HepG2 (cell line): ENCODE data around the gene TCN2.

Experiments used
- CEBPB ChIP-seq: IDR thresholded peaks from 2 replicates; pipeline ENCODE4 v1.6.1; 2011; ENCODE audit warnings: low read depth, low read length, improper control_type of control experiment, borderline replicate concordance
- CHCHD3 ChIP-seq: sonication (generic); formaldehyde crosslinking; IDR thresholded peaks from 2 replicates; pipeline ENCODE4 v1.8.0; 2022; ENCODE audit warnings: mild to moderate bottlenecking, missing genetic modification reagents, moderate library complexity
- MTF1 ChIP-seq: sonication (generic); formaldehyde crosslinking; IDR thresholded peaks from 2 replicates; pipeline ENCODE4 v1.5.0; 2020; ENCODE audit warnings: missing genetic modification reagents
- SMC3 ChIP-seq: IDR thresholded peaks from 2 replicates; pipeline ENCODE4 v1.6.1; 2011; ENCODE audit warnings: low read length, improper control_type of control experiment
- TRIM24 ChIP-seq: sonication (generic); formaldehyde crosslinking; IDR thresholded peaks from 2 replicates; pipeline ENCODE4 v1.8.0; 2022; ENCODE audit warnings: mild to moderate bottlenecking, missing genetic modification reagents
- ZNF138 ChIP-seq: sonication (generic); formaldehyde crosslinking; IDR thresholded peaks from 2 replicates; pipeline ENCODE4 v1.5.0; 2020; ENCODE audit warnings: mild to moderate bottlenecking, low read depth, missing genetic modification reagents
- TF ChIP-seq, protein P1 (sequence below): sonication (generic); formaldehyde crosslinking; IDR thresholded peaks from 2 replicates; pipeline ENCODE4 v1.4.0; 2020; ENCODE audit warnings: missing genetic modification reagents
- TF ChIP-seq, protein P2 (sequence below): sonication (generic); formaldehyde crosslinking; IDR thresholded peaks from 2 replicates; pipeline ENCODE4 v1.5.0; 2020; ENCODE audit warnings: mild to moderate bottlenecking, missing genetic modification reagents, moderate library complexity
- TF ChIP-seq, protein P3 (sequence below): sonication (generic); formaldehyde crosslinking; IDR thresholded peaks from 2 replicates; pipeline ENCODE4 v1.4.0; 2020; ENCODE audit warnings: mild to moderate bottlenecking, missing genetic modification reagents
- TF ChIP-seq, protein P4 (sequence below): sonication (generic); formaldehyde crosslinking; IDR thresholded peaks from 2 replicates; pipeline ENCODE4 v1.4.0; 2020; ENCODE audit warnings: missing genetic modification reagents
- TF ChIP-seq, protein P5 (sequence below): sonication (generic); formaldehyde crosslinking; IDR thresholded peaks from 2 replicates; pipeline ENCODE4 v1.4.0; 2020; ENCODE audit warnings: missing genetic modification reagents

DNA sequence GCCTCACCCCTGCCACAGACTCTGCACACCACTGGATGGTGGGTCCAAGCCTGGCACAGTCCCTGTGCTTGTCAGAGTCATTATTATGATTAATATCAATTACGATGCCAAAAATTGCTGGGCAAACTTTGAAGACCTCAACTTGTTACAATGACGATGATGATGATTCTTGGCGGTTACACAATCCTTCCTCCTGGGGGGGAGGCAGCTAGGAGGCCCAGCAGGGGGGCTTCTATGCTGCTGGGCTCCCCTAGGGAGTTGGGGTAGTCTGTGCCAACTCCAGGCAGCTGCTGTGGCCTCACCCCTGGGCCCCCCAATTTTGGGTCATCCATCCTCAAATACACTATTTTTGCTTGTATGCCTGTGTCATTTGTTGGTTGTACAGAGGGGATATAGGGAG lies 40.6 kb downstream of the TCN2 start:
- TF ChIP-seq, protein P1, sequence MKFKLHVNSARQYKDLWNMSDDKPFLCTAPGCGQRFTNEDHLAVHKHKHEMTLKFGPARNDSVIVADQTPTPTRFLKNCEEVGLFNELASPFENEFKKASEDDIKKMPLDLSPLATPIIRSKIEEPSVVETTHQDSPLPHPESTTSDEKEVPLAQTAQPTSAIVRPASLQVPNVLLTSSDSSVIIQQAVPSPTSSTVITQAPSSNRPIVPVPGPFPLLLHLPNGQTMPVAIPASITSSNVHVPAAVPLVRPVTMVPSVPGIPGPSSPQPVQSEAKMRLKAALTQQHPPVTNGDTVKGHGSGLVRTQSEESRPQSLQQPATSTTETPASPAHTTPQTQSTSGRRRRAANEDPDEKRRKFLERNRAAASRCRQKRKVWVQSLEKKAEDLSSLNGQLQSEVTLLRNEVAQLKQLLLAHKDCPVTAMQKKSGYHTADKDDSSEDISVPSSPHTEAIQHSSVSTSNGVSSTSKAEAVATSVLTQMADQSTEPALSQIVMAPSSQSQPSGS (CRISPR knock-in tag), result no peak
- TF ChIP-seq, protein P2, sequence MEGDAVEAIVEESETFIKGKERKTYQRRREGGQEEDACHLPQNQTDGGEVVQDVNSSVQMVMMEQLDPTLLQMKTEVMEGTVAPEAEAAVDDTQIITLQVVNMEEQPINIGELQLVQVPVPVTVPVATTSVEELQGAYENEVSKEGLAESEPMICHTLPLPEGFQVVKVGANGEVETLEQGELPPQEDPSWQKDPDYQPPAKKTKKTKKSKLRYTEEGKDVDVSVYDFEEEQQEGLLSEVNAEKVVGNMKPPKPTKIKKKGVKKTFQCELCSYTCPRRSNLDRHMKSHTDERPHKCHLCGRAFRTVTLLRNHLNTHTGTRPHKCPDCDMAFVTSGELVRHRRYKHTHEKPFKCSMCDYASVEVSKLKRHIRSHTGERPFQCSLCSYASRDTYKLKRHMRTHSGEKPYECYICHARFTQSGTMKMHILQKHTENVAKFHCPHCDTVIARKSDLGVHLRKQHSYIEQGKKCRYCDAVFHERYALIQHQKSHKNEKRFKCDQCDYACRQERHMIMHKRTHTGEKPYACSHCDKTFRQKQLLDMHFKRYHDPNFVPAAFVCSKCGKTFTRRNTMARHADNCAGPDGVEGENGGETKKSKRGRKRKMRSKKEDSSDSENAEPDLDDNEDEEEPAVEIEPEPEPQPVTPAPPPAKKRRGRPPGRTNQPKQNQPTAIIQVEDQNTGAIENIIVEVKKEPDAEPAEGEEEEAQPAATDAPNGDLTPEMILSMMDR (CRISPR knock-in tag), result no peak
- TF ChIP-seq CEBPB, result peak; percentile 5; the same call in 1 of the 2 replicates
- no peak for TF ChIP-seq ZNF138 (CRISPR knock-in tag)
- no peak for TF ChIP-seq CHCHD3
- TF ChIP-seq, protein P3, sequence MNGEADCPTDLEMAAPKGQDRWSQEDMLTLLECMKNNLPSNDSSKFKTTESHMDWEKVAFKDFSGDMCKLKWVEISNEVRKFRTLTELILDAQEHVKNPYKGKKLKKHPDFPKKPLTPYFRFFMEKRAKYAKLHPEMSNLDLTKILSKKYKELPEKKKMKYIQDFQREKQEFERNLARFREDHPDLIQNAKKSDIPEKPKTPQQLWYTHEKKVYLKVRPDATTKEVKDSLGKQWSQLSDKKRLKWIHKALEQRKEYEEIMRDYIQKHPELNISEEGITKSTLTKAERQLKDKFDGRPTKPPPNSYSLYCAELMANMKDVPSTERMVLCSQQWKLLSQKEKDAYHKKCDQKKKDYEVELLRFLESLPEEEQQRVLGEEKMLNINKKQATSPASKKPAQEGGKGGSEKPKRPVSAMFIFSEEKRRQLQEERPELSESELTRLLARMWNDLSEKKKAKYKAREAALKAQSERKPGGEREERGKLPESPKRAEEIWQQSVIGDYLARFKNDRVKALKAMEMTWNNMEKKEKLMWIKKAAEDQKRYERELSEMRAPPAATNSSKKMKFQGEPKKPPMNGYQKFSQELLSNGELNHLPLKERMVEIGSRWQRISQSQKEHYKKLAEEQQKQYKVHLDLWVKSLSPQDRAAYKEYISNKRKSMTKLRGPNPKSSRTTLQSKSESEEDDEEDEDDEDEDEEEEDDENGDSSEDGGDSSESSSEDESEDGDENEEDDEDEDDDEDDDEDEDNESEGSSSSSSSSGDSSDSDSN (CRISPR knock-in tag), result no peak
- no peak for TF ChIP-seq MTF1 (CRISPR knock-in tag)
- TF ChIP-seq, protein P4, sequence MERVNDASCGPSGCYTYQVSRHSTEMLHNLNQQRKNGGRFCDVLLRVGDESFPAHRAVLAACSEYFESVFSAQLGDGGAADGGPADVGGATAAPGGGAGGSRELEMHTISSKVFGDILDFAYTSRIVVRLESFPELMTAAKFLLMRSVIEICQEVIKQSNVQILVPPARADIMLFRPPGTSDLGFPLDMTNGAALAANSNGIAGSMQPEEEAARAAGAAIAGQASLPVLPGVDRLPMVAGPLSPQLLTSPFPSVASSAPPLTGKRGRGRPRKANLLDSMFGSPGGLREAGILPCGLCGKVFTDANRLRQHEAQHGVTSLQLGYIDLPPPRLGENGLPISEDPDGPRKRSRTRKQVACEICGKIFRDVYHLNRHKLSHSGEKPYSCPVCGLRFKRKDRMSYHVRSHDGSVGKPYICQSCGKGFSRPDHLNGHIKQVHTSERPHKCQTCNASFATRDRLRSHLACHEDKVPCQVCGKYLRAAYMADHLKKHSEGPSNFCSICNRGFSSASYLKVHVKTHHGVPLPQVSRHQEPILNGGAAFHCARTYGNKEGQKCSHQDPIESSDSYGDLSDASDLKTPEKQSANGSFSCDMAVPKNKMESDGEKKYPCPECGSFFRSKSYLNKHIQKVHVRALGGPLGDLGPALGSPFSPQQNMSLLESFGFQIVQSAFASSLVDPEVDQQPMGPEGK (CRISPR knock-in tag), result no peak
- TF ChIP-seq TRIM24 (CRISPR knock-in tag), result no peak
- TF ChIP-seq, protein P5, sequence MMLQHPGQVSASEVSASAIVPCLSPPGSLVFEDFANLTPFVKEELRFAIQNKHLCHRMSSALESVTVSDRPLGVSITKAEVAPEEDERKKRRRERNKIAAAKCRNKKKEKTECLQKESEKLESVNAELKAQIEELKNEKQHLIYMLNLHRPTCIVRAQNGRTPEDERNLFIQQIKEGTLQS (CRISPR knock-in tag), result no peak
- TF ChIP-seq SMC3, result no peak
